OCI-LY7 (cell line): ENCODE measurements around the gene TADA2B. TPM values are rescaled to one million over a fixed set of nuclear protein-coding genes. Genes with fewer than 3 reads are reported as not detected.

Experiments
- BruUV-seq: library from RNA; stranded (reverse); fragments of 400-500 nt; replicated peaks from 2 replicates; lab custom pipeline; 2021; lab: Mats Ljungman, UMichigan
- CTCF ChIA-PET: fragments of 300-600 bp; sonication (Branson Sonifier 250); formaldehyde crosslinking; loops from one replicate; lab custom pipeline; 2022; ENCODE audit warnings: antibody characterized with exemption; ENCODE audit not compliant: unreplicated experiment; lab: Charles Lee
- POLR2A ChIA-PET: fragments of 300-600 bp; sonication (Branson Sonifier 250); formaldehyde crosslinking; loops from one replicate; lab custom pipeline; 2022; ENCODE audit warnings: antibody characterized with exemption; lab: Charles Lee
- DNase-seq: peaks from one replicate; pipeline ENCODE4 v3.0.0-alpha.2; 2015; ENCODE audit warnings: low spot score
- H2AFZ ChIP-seq: fragments of 200-600 bp; sonication (generic), shearing (Covaris generic); 2 replicates; pipeline ENCODE4 v1.6.1; 2014; ENCODE audit warnings: mild to moderate bottlenecking, antibody characterized with exemption, low read length, moderate library complexity
- H3K27ac ChIP-seq: fragments of 200-600 bp; sonication (generic); 2 replicates; pipeline ENCODE4 v1.5.1; 2014; ENCODE audit warnings: mixed run types, low read depth, mild to moderate bottlenecking, moderate library complexity, low read length, inconsistent platforms; ENCODE audit not compliant: poor library complexity, severe bottlenecking
- H3K36me3 ChIP-seq: fragments of 200-600 bp; sonication (generic); 2 replicates; pipeline ENCODE4 v1.6.1; 2014; ENCODE audit warnings: mild to moderate bottlenecking, antibody characterized with exemption, low read length, moderate library complexity, mixed read lengths; ENCODE audit not compliant: insufficient read depth
- H3K4me1 ChIP-seq: fragments of 200-600 bp; sonication (generic); 2 replicates; pipeline ENCODE4 v1.5.1; 2014; ENCODE audit warnings: mild to moderate bottlenecking, low read length; ENCODE audit not compliant: insufficient read depth, poor library complexity, severe bottlenecking
- H3K4me2 ChIP-seq: fragments of 200-600 bp; sonication (generic); 2 replicates; pipeline ENCODE4 v1.6.1; 2014; ENCODE audit warnings: mild to moderate bottlenecking, low read length
- H3K4me3 ChIP-seq: fragments of 200-600 bp; sonication (generic); 2 replicates; pipeline ENCODE4 v1.5.1; 2014; ENCODE audit warnings: mild to moderate bottlenecking, low read depth, low read length; ENCODE audit not compliant: poor library complexity, severe bottlenecking
- H3K79me2 ChIP-seq: fragments of 200-600 bp; sonication (generic); 2 replicates; pipeline ENCODE4 v1.6.1; 2016; ENCODE audit warnings: low read depth, mild to moderate bottlenecking, low read length, moderate library complexity, mixed read lengths; ENCODE audit not compliant: insufficient read depth
- H3K9me2 ChIP-seq: fragments of 200-600 bp; sonication (generic); 2 replicates; pipeline ENCODE4 v1.6.1; 2016; ENCODE audit warnings: mild to moderate bottlenecking, low read length, mixed read lengths; ENCODE audit not compliant: insufficient read depth
- H3K9me3 ChIP-seq: fragments of 200-600 bp; sonication (generic); 2 replicates; pipeline ENCODE4 v1.6.1; 2014; ENCODE audit warnings: mild to moderate bottlenecking, mixed run types, low read length, mixed read lengths
- H4K20me1 ChIP-seq: fragments of 200-600 bp; sonication (generic); 2 replicates; pipeline ENCODE4 v1.6.1; 2014; ENCODE audit warnings: mild to moderate bottlenecking, antibody characterized with exemption, low read length, moderate library complexity, mixed read lengths; ENCODE audit not compliant: insufficient read depth
- CTCF ChIP-seq: fragments of 200-600 bp; sonication (generic); conservative IDR thresholded peaks from 2 replicates; pipeline ENCODE4 v1.5.1; 2014; ENCODE audit warnings: mild to moderate bottlenecking, antibody characterized with exemption, low read length, moderate library complexity, mixed read lengths
- EZH2phosphoT487 ChIP-seq: fragments of 200-600 bp; sonication (generic); IDR thresholded peaks from 2 replicates; pipeline ENCODE4 v1.6.1; 2018; ENCODE audit warnings: low read depth, borderline replicate concordance, mild to moderate bottlenecking, mixed run types, antibody characterized with exemption, low read length, moderate library complexity, mixed read lengths
- intact Hi-C: fragments of 100-400 bp; cut with micrococcal nuclease; formaldehyde crosslinking; loops from one replicate; pipeline ENCODE4 v1.10.0; 2022; ENCODE audit not compliant: unreplicated experiment
- total RNA-seq, 2 experiments: library from RNA; depleted of rRNA in 1 of 2; stranded (reverse); fragments of >200 nt in 1 of 2; shearing (Covaris generic) in 1 of 2; gene quantifications; 2 replicates each; pipeline ENCODE4 v1.2.3, GENCODE V29; 2014 to 2022

The TADA2B gene
- total RNA-seq, 2 experiments from 2014 or later: 9.9 to 20.2 TPM

GRCh38 chr4:7023901-7024300 lies 19.3 kb upstream of the TADA2B start:
- Histone ChIP-seq H3K36me3 (peaks cover 27% of the 10 kb centered on the region), H3K79me2 (no peaks in the 10 kb centered on the region), H3K9me2 (no peaks in the 10 kb centered on the region), H3K4me1 (no peaks in the 10 kb centered on the region), H2AFZ (no peak overlapping the region), H3K9me3 (no peaks in the 10 kb centered on the region), H4K20me1 (no peaks in the 10 kb centered on the region), H3K27ac (no peak overlapping the region), H3K4me3 (no peak overlapping the region), H3K4me2 (no peak overlapping the region)
- intact Hi-C loops: no loop called here
- POLR2A ChIA-PET: no interaction called here
- no peak for DNase-seq
- TF ChIP-seq EZH2phosphoT487 (no peak), CTCF (no peak)
- CTCF ChIA-PET: no interaction called here
- no TSS peak for BruUV-seq

GRCh38 chr4:7024336-7024890 lies 18.8 kb upstream of the TADA2B start:
- no peak overlapping the region for H3K4me2 ChIP-seq
- TF ChIP-seq EZH2phosphoT487 (no peak), CTCF (no peak)
- no peak for DNase-seq
- H3K79me2 ChIP-seq: no peaks in the 10 kb centered on the region
- no peak overlapping the region for H2AFZ ChIP-seq
- H3K4me3 ChIP-seq: no peak overlapping the region
- H3K9me3 ChIP-seq: no peaks in the 10 kb centered on the region
- no peaks in the 10 kb centered on the region for H3K9me2 ChIP-seq
- no peaks in the 10 kb centered on the region for H3K4me1 ChIP-seq
- H3K36me3 ChIP-seq: peaks cover 27% of the 10 kb centered on the region
- no peaks in the 10 kb centered on the region for H4K20me1 ChIP-seq
- H3K27ac ChIP-seq: no peak overlapping the region
- POLR2A ChIA-PET: no interaction called here
- CTCF ChIA-PET: no interaction called here
- intact Hi-C loops: no loop called here
- no TSS peak for BruUV-seq

GRCh38 chr4:7025040-7025602 lies 18.1 kb upstream of the TADA2B start:
- TF ChIP-seq EZH2phosphoT487 (no peak), CTCF (no peak)
- POLR2A ChIA-PET: no interaction called here
- no peak for DNase-seq
- no peaks in the 10 kb centered on the region for H3K9me2 ChIP-seq
- intact Hi-C loops: no loop called here
- peaks cover 27% of the 10 kb centered on the region for H3K36me3 ChIP-seq
- H3K79me2 ChIP-seq: no peaks in the 10 kb centered on the region
- no peak overlapping the region for H3K4me3 ChIP-seq
- H2AFZ ChIP-seq: no peak overlapping the region
- BruUV-seq: no TSS peak
- CTCF ChIA-PET: no interaction called here
- no peaks in the 10 kb centered on the region for H3K4me1 ChIP-seq
- H3K9me3 ChIP-seq: no peaks in the 10 kb centered on the region
- no peaks in the 10 kb centered on the region for H4K20me1 ChIP-seq
- H3K27ac ChIP-seq: no peak overlapping the region
- H3K4me2 ChIP-seq: no peak overlapping the region
